Endodermal cell (in vitro differentiated cells): ENCODE results near the gene PPP3CB. TPM values are rescaled to one million over a fixed set of nuclear protein-coding genes. Genes with fewer than 3 reads are reported as not detected.

Source experiments
- DNase-seq: peaks from one replicate; pipeline ENCODE4 v3.0.0-alpha.2; 2017
- H3K27ac ChIP-seq: 2 replicates; pipeline ENCODE4 v1.5.1; 2013; ENCODE audit warnings: mild to moderate bottlenecking, low read depth, low read length, moderate library complexity
- H3K27me3 ChIP-seq: 2 replicates; pipeline ENCODE4 v1.6.1; 2013; ENCODE audit warnings: mild to moderate bottlenecking, low read length, moderate library complexity; ENCODE audit not compliant: insufficient read depth, control insufficient read depth, poor library complexity, severe bottlenecking
- H3K36me3 ChIP-seq: 2 replicates; pipeline ENCODE4 v1.7.0; 2013; ENCODE audit warnings: mild to moderate bottlenecking, low read length, moderate library complexity; ENCODE audit not compliant: control insufficient read depth, insufficient read depth
- H3K4me1 ChIP-seq: one replicate; pipeline ENCODE4 v1.7.0; 2013; ENCODE audit warnings: low read length; ENCODE audit not compliant: control insufficient read depth, insufficient read depth
- H3K4me3 ChIP-seq: 2 replicates; pipeline ENCODE4 v1.5.1; 2013; ENCODE audit warnings: mild to moderate bottlenecking, low read length, moderate library complexity
- H3K9ac ChIP-seq: 2 replicates; pipeline ENCODE4 v1.6.1; 2013; ENCODE audit warnings: mild to moderate bottlenecking, low read length, moderate library complexity; ENCODE audit not compliant: poor library complexity, severe bottlenecking; ENCODE audit errors: extremely low read depth
- H3K9me3 ChIP-seq: 2 replicates; pipeline ENCODE4 v1.6.1; 2013; ENCODE audit warnings: mild to moderate bottlenecking, low read length, moderate library complexity; ENCODE audit not compliant: control insufficient read depth
- H3K27ac Mint-ChIP-seq: 2 replicates; pipeline ENCODE4 v1.8.0; 2020; ENCODE audit warnings: mixed read lengths
- H3K27me3 Mint-ChIP-seq: 2 replicates; pipeline ENCODE4 v1.8.0; 2021; ENCODE audit warnings: mild to moderate bottlenecking, mixed read lengths; ENCODE audit not compliant: insufficient read depth
- H3K36me3 Mint-ChIP-seq: 2 replicates; pipeline ENCODE4 v1.8.0; 2020; ENCODE audit warnings: low read depth, mixed read lengths
- H3K4me1 Mint-ChIP-seq: 2 replicates; pipeline ENCODE4 v1.8.0; 2020; ENCODE audit warnings: mixed read lengths
- H3K4me3 Mint-ChIP-seq: 2 replicates; pipeline ENCODE4 v1.8.0; 2020; ENCODE audit warnings: mild to moderate bottlenecking, moderate library complexity, mixed read lengths
- H3K9me3 Mint-ChIP-seq: 2 replicates; pipeline ENCODE4 v1.8.0; 2020; ENCODE audit warnings: mild to moderate bottlenecking, mixed read lengths
- WGBS, 2 experiments: methylation state at CpG; one replicate each; pipeline versions ENCODE4 v1.1.5 to v1.1.7; 2013; ENCODE audit warnings: missing lambda C conversion rate in 2 of 2, mixed read lengths in 1 of 2; ENCODE audit not compliant: insufficient coverage in 1 of 2, insufficient read length in 1 of 2; 5-methylcytosine and 5-hydroxymethylcytosine counted together
- total RNA-seq, 2 donors: library from RNA; stranded (reverse); fragmentation: NEBNext Ultra II Directional in 1 of 2; extraction: Animal tissue kit (Norgen Biotek cat#: 25700) in 1 of 2; gene quantifications; 2 replicates in 1 of 2; 3 replicates in 1 of 2; pipeline ENCODE4 v1.2.1, GENCODE V29; 2021
- TF ChIP-seq, protein P1 (sequence below): fragments of 200-600 bp; sonication (generic); conservative IDR thresholded peaks from 2 replicates; pipeline ENCODE4 v1.5.0; 2021; ENCODE audit warnings: antibody characterized with exemption, mild to moderate bottlenecking

The PPP3CB gene
- total RNA-seq, 2 donors from 2014 or later: 39.2 to 40.2 TPM

DNA sequence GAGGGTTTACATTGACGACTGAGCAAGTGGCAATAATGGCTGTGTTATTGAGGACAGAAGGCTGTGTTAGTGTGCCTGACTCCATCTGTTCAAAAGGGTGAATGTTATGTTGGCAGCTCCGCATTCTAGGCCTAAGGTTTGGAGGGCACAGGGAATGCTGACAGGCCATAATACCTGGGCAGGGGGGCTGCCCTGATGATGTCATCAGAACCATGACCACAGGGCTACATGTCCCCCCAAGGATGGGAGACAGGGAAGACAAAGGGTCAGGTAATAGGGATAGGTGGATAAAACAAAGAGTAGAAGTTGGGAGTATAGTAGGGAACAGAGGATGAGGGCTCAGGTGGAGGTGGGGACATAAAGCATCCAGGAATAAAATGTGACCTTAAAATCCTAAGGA lies 1.8 kb upstream of the PPP3CB start:
- no peak for DNase-seq
- Histone ChIP-seq H3K9ac (no peak overlapping the region), H3K36me3 (peaks cover 55% of the 10 kb centered on the region), H3K4me3 (no peak overlapping the region), H3K4me1 (no peaks in the 10 kb centered on the region), H3K27me3 (no peaks in the 10 kb centered on the region), H3K27ac (no peak overlapping the region), H3K9me3 (no peaks in the 10 kb centered on the region)
- peaks cover 49% of the 10 kb centered on the region for H3K36me3 Mint-ChIP-seq
- H3K27me3 Mint-ChIP-seq: no peaks in the 10 kb centered on the region
- H3K4me3 Mint-ChIP-seq: no peak overlapping the region
- TF ChIP-seq, protein P1, sequence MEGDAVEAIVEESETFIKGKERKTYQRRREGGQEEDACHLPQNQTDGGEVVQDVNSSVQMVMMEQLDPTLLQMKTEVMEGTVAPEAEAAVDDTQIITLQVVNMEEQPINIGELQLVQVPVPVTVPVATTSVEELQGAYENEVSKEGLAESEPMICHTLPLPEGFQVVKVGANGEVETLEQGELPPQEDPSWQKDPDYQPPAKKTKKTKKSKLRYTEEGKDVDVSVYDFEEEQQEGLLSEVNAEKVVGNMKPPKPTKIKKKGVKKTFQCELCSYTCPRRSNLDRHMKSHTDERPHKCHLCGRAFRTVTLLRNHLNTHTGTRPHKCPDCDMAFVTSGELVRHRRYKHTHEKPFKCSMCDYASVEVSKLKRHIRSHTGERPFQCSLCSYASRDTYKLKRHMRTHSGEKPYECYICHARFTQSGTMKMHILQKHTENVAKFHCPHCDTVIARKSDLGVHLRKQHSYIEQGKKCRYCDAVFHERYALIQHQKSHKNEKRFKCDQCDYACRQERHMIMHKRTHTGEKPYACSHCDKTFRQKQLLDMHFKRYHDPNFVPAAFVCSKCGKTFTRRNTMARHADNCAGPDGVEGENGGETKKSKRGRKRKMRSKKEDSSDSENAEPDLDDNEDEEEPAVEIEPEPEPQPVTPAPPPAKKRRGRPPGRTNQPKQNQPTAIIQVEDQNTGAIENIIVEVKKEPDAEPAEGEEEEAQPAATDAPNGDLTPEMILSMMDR: no peak
- H3K27ac Mint-ChIP-seq: no peak overlapping the region
- H3K9me3 Mint-ChIP-seq: no peaks in the 10 kb centered on the region
- 88 to 100% methylated on average over 1 to 2 of the region's 2 CpGs for WGBS, 2 experiments
- peaks cover 21% of the 10 kb centered on the region for H3K4me1 Mint-ChIP-seq

- Histone ChIP-seq H3K27ac (peak overlapping the region; percentile 79), H3K27me3 (no peaks in the 10 kb centered on the region), H3K9ac (peak overlapping the region; percentile 90), H3K36me3 (peaks cover 35% of the 10 kb centered on the region), H3K4me1 (no peaks in the 10 kb centered on the region), H3K4me3 (peak overlapping the region; percentile 96), H3K9me3 (no peaks in the 10 kb centered on the region)
- no peak for DNase-seq
- TF ChIP-seq, protein P1: no peak
- WGBS, 2 experiments: 0% methylated on average over 15 to 55 of the region's 55 CpGs
- Mint-ChIP-seq H3K4me1 (peaks cover 21% of the 10 kb centered on the region), H3K36me3 (peaks cover 35% of the 10 kb centered on the region), H3K9me3 (no peaks in the 10 kb centered on the region), H3K27ac (peak overlapping the region; percentile 83), H3K4me3 (peak overlapping the region; percentile 90), H3K27me3 (no peaks in the 10 kb centered on the region)
Measured at GRCh38 chr10:73495226-73495883, 469 bp downstream of the PPP3CB start.

GRCh38 chr10:73494877-73495225 lies 973 bp downstream of the PPP3CB start:
- H3K9me3 ChIP-seq: no peaks in the 10 kb centered on the region
- H3K4me1 ChIP-seq: no peaks in the 10 kb centered on the region
- no peaks in the 10 kb centered on the region for H3K27me3 ChIP-seq
- Mint-ChIP-seq H3K4me1 (peaks cover 21% of the 10 kb centered on the region), H3K27me3 (no peaks in the 10 kb centered on the region), H3K36me3 (peaks cover 31% of the 10 kb centered on the region), H3K9me3 (no peaks in the 10 kb centered on the region), H3K27ac (peak overlapping the region; percentile 83), H3K4me3 (peak overlapping the region; percentile 90)
- no peak for DNase-seq
- H3K36me3 ChIP-seq: peaks cover 33% of the 10 kb centered on the region
- H3K4me3 ChIP-seq: peak overlapping the region; percentile 96
- WGBS, 2 experiments: 0% methylated on average over 1 to 2 of the region's 2 CpGs
- peak overlapping the region; percentile 79 for H3K27ac ChIP-seq
- peak overlapping the region; percentile 90 for H3K9ac ChIP-seq
- TF ChIP-seq, protein P1: no peak
